Tibial nerve (tissue), 4 donors: ENCODE data around the gene EIF5A2. TPM values are rescaled to one million over a fixed set of nuclear protein-coding genes. Genes with fewer than 3 reads are reported as not detected.

ENCODE experiments used
- DNase-seq, 2 donors: peaks; one replicate each; pipeline ENCODE4 v3.0.0-alpha.2; 2019; ENCODE audit warnings: low spot score in 2 of 2
- H3K27ac ChIP-seq, 4 donors: fragments of 200-600 bp; sonication (generic) in 3 of 4; one replicate each; pipeline ENCODE4 v1.5.1; 2017 to 2019; ENCODE audit warnings: mild to moderate bottlenecking in 1 of 4
- H3K27me3 ChIP-seq, 2 donors: fragments of 200-600 bp; sonication (generic) in 1 of 2; one replicate each; pipeline versions ENCODE4 v1.5.1 to v1.6.0; 2017 to 2019
- H3K36me3 ChIP-seq, 3 donors: fragments of 200-600 bp; sonication (generic); one replicate each; pipeline ENCODE4 v1.5.1; 2018 to 2019
- H3K4me1 ChIP-seq, 4 donors: fragments of 200-600 bp; sonication (generic) in 3 of 4; one replicate each; pipeline ENCODE4 v1.5.1; 2017 to 2019
- H3K4me3 ChIP-seq, 4 donors: fragments of 200-600 bp; sonication (generic) in 3 of 4; one replicate each; pipeline ENCODE4 v1.5.1; 2017 to 2019; ENCODE audit warnings: mild to moderate bottlenecking in 1 of 4, moderate library complexity in 1 of 4
- H3K9me3 ChIP-seq, 4 donors: fragments of 200-600 bp; sonication (generic) in 3 of 4; one replicate each; pipeline ENCODE4 v1.5.1; 2017 to 2019
- CTCF ChIP-seq, 5 experiments: fragments of 200-600 bp in 3 of 5; fragments of 450-650 bp in 2 of 5; sonication (generic) in 3 of 5; IDR thresholded peaks; one replicate each; pipeline ENCODE4 v1.5.1; 2016 to 2019; ENCODE audit warnings: antibody characterized with exemption in 5 of 5, mild to moderate bottlenecking in 3 of 5, moderate library complexity in 2 of 5
- EP300 ChIP-seq, 2 donors: sonication (generic); formaldehyde crosslinking; IDR thresholded peaks; one replicate each; pipeline ENCODE4 v1.6.1; 2017; ENCODE audit warnings: antibody characterized with exemption in 2 of 2, mild to moderate bottlenecking in 1 of 2
- POLR2A ChIP-seq, 2 donors: fragments of 450-650 bp; IDR thresholded peaks; one replicate each; pipeline ENCODE4 v1.6.1; 2017; ENCODE audit warnings: antibody characterized with exemption in 2 of 2, mild to moderate bottlenecking in 2 of 2, moderate library complexity in 2 of 2
- WGBS, 2 donors: methylation state at CpG; one replicate each; pipeline ENCODE4 v1.1.5; 2018; 5-methylcytosine and 5-hydroxymethylcytosine counted together
- total RNA-seq, 4 donors: library from RNA; depleted of rRNA; stranded (reverse); fragments of >200 nt; gene quantifications; one replicate each; pipeline ENCODE4 v1.1.0, GENCODE V29; 2016

EIF5A2 gene
- total RNA-seq, 4 donors from 2014 or later, result 3.6 to 12.6 (median 6.5) TPM

GRCh38 chr3:170876537-170876936 lies 31.9 kb downstream of the EIF5A2 start:
- no peak overlapping the region for H3K27ac ChIP-seq
- H3K36me3 ChIP-seq, result no peaks in the 10 kb centered on the region
- no peaks in the 10 kb centered on the region for H3K27me3 ChIP-seq
- H3K4me3 ChIP-seq, result no peak overlapping the region
- DNase-seq, result no peak
- peaks cover 0 to 13% (median 0%) of the 10 kb centered on the region in 4 donors for H3K9me3 ChIP-seq
- no peak for TF ChIP-seq EP300 (IDR thresholded peaks at IDR 0.05)
- no peaks in the 10 kb centered on the region for H3K4me1 ChIP-seq
- WGBS, 2 donors, result 88 to 95% methylated on average over 2 of the region's 2 CpGs

- peak; percentile 91 to 94 for DNase-seq
- H3K27me3 ChIP-seq, result no peaks in the 10 kb centered on the region
- H3K36me3 ChIP-seq, result peaks cover 0 to 25% (median 12%) of the 10 kb centered on the region in 3 donors
- peak within 1 kb of the TSS; percentile 75 to 93 (median 84) for H3K27ac ChIP-seq
- peaks cover 0 to 28% (median 25%) of the 10 kb centered on the region in 4 donors for H3K4me1 ChIP-seq
- H3K4me3 ChIP-seq, result peak within 1 kb of the TSS; percentile 63 to 74 (median 68)
- peaks cover 0 to 8% (median 0%) of the 10 kb centered on the region in 4 donors for H3K9me3 ChIP-seq
- peak; percentile 80 to 88 for TF ChIP-seq POLR2A (IDR thresholded peaks at IDR 0.05)
- TF ChIP-seq CTCF (IDR thresholded peaks at IDR 0.05), result peak in 2 of 5 experiments; percentile 30 to 39
- TF ChIP-seq EP300 (IDR thresholded peaks at IDR 0.05), result peak; percentile 36 to 99
- WGBS, 2 donors, result 0 to 1% methylated on average over 44 to 59 of the region's 59 CpGs
Measured at GRCh38 chr3:170869645-170870593, 38.5 kb downstream of the EIF5A2 start, which contains the start of gene RPL22L1. TSS of gene RPL22L1 (minus strand) at chr3:170870195. CDS start at chr3:170870167, 28 bp downstream.

- peaks cover 0 to 28% (median 12%) of the 10 kb centered on the region in 3 donors for H3K36me3 ChIP-seq
- TF ChIP-seq CTCF (IDR thresholded peaks at IDR 0.05) (no peak), EP300 (IDR thresholded peaks at IDR 0.05) (no peak), POLR2A (IDR thresholded peaks at IDR 0.05) (no peak)
- peak overlapping the region; percentile 75 to 93 (median 84) for H3K27ac ChIP-seq
- DNase-seq, result no peak
- H3K4me1 ChIP-seq, result peaks cover 0 to 28% (median 25%) of the 10 kb centered on the region in 4 donors
- 15 to 27% methylated on average over 2 of the region's 2 CpGs for WGBS, 2 donors
- peaks cover 0 to 2% (median 0%) of the 10 kb centered on the region in 4 donors for H3K9me3 ChIP-seq
- H3K27me3 ChIP-seq, result no peaks in the 10 kb centered on the region
- peak overlapping the region; percentile 63 to 74 (median 68) for H3K4me3 ChIP-seq
Measured at GRCh38 chr3:170869239-170869590, 39.2 kb downstream of the EIF5A2 start.

- no peaks in the 10 kb centered on the region for H3K9me3 ChIP-seq
- peaks cover 0 to 28% (median 12%) of the 10 kb centered on the region in 3 donors for H3K36me3 ChIP-seq
- peak overlapping the region; percentile 75 to 93 (median 84) for H3K27ac ChIP-seq
- WGBS, 2 donors, result 85 to 87% methylated on average over 9 of the region's 9 CpGs
- TF ChIP-seq CTCF (IDR thresholded peaks at IDR 0.05) (no peak), EP300 (IDR thresholded peaks at IDR 0.05) (no peak), POLR2A (IDR thresholded peaks at IDR 0.05) (no peak)
- peak overlapping the region; percentile 63 to 74 (median 68) for H3K4me3 ChIP-seq
- no peak for DNase-seq
- H3K27me3 ChIP-seq, result no peaks in the 10 kb centered on the region
- peaks cover 0 to 28% (median 25%) of the 10 kb centered on the region in 4 donors for H3K4me1 ChIP-seq
Measured at GRCh38 chr3:170868577-170869238, 39.7 kb downstream of the EIF5A2 start.

GRCh38 chr3:170867143-170867937 lies 41.1 kb downstream of the EIF5A2 start:
- H3K4me1 ChIP-seq, result peaks cover 0 to 28% (median 25%) of the 10 kb centered on the region in 4 donors
- no peak overlapping the region for H3K27ac ChIP-seq
- TF ChIP-seq EP300 (IDR thresholded peaks at IDR 0.05), result no peak
- TF ChIP-seq POLR2A (IDR thresholded peaks at IDR 0.05), result no peak
- no peak for TF ChIP-seq CTCF (IDR thresholded peaks at IDR 0.05)
- H3K9me3 ChIP-seq, result no peaks in the 10 kb centered on the region
- H3K36me3 ChIP-seq, result peaks cover 0 to 28% (median 12%) of the 10 kb centered on the region in 3 donors
- H3K4me3 ChIP-seq, result no peak overlapping the region
- DNase-seq, result no peak
- 37 to 41% methylated on average over 1 of the region's 1 CpG for WGBS, 2 donors
- no peaks in the 10 kb centered on the region for H3K27me3 ChIP-seq
